Heart left ventricle (tissue), 13 donors: ENCODE results near the gene SORCS2.

Experiments
- CTCF ChIP-seq, 12 donors: fragments of 200-600 bp; sonication (generic) in 4 of 12; IDR thresholded peaks; one replicate each; pipeline versions ENCODE4 v1.5.0 to v1.8.0; 2018 to 2022; ENCODE audit warnings: antibody characterized with exemption in 12 of 12, mild to moderate bottlenecking in 5 of 12
- POLR2A ChIP-seq, 2 donors: fragments of 450-650 bp; IDR thresholded peaks; one replicate each; pipeline ENCODE4 v1.6.1; 2017; ENCODE audit warnings: antibody characterized with exemption in 2 of 2, mild to moderate bottlenecking in 2 of 2, moderate library complexity in 2 of 2
- donor health status: ischemic (EF 13 %, LVEDD 7.1; RV severe dilation, severe dysfunction).
- donor health status: DM: no; HTN: yes; CAD: no.
- donor health status: DM: no; HTN: no; CAD: no.
- donor health status: ischemic (EF 25% LVEDD 6.9; RV normal size, moderate dysfunction).
- donor health status: ischemic (EF 25% LVEDD 5.7; RV mildly dilated, moderate dysfunction).
- donor health status: ischemic (EF 35%, LVEDD 5.7; RV mildly dilated, moderate dysfunction).
- donor health status: nonischemic (EF 11% LVEDD 7.7; RV severe dilation, severe dysfunction).
- donor health status: DM: yes; HTN: yes; CAD: no.
- donor health status: PGD.
- donor health status: ischemic (EF 29% LVEDD 5.4; RV normal size, mild dysfunction).
- donor health status: nonischemic (EF 23%, LVEDD 6.1; RV moderate dilation, normal function).

- TF ChIP-seq POLR2A (IDR thresholded peaks at IDR 0.05), result no peak
- TF ChIP-seq CTCF (IDR thresholded peaks at IDR 0.05), result no peak
These were observed 199.5 kb downstream of the SORCS2 start for GRCh38 chr4:7391637-7392437.
